Head of caudate nucleus (tissue), 42 donors: ENCODE data around the gene ZBTB38.

ENCODE experiments used
- DNase-seq, 42 donors: peaks; one replicate each; pipeline versions ENCODE4 v3.0.0 to v3.0.0-alpha.2; 2020 to 2021; ENCODE audit warnings: mixed read lengths in 7 of 42
- intact Hi-C: fragments of 100-400 bp; cut with DNase I; formaldehyde crosslinking; loops from one replicate; pipeline ENCODE4 v1.15.0; 2022

Gene ZBTB38, protein sequence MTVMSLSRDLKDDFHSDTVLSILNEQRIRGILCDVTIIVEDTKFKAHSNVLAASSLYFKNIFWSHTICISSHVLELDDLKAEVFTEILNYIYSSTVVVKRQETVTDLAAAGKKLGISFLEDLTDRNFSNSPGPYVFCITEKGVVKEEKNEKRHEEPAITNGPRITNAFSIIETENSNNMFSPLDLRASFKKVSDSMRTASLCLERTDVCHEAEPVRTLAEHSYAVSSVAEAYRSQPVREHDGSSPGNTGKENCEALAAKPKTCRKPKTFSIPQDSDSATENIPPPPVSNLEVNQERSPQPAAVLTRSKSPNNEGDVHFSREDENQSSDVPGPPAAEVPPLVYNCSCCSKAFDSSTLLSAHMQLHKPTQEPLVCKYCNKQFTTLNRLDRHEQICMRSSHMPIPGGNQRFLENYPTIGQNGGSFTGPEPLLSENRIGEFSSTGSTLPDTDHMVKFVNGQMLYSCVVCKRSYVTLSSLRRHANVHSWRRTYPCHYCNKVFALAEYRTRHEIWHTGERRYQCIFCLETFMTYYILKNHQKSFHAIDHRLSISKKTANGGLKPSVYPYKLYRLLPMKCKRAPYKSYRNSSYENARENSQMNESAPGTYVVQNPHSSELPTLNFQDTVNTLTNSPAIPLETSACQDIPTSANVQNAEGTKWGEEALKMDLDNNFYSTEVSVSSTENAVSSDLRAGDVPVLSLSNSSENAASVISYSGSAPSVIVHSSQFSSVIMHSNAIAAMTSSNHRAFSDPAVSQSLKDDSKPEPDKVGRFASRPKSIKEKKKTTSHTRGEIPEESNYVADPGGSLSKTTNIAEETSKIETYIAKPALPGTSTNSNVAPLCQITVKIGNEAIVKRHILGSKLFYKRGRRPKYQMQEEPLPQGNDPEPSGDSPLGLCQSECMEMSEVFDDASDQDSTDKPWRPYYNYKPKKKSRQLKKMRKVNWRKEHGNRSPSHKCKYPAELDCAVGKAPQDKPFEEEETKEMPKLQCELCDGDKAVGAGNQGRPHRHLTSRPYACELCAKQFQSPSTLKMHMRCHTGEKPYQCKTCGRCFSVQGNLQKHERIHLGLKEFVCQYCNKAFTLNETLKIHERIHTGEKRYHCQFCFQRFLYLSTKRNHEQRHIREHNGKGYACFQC (N-terminal part only)

DNA sequence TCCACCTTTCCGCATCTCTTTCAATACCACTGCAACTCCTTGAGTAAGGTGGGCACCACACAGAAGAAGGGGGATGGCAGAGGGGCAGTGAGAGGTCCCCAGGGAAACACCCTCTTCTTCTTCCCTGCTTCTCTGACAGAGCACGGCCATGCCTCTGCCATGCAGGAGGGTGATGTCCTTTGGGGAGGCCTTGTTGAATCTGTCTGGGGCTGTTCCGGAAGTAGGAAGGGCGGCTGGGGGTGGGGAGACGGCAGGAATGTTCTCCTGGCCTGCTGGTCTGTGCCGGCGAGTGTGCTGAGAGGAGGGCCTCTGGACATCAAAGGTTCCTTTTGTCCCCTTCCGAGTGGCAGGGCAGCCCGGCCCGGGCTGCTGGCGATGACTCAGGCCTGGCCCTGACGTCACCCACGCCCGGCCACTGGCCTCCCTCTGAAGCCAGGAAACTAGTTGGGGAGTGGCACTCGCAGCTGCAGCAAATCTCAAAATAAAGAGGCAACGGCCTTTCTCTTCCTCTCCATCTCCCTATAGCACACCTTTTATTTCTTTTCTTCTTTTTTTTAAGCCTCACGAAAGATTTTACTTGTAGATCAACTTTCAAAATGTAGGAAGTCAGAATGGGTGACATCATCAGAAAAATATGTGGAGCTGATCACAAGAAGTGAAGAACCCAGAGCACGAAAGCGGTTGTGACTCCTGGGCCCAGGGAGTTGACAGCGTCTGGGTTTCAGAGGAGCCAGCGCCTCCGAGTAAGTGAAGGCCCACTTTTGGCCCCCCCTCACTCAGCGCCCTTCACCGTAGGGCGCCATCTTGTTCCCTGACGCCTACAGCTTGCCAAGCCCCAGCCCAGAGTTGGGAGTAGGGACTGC is at the start of gene ZBTB38:
ZBTB38 (plus strand) TSS at position 443 of the 863 bp plus-strand sequence. CDS start 73,885 bp downstream, outside the sequence.
- intact Hi-C loops = loop anchor here (5.0 to 10.0 kb wide), 2 partner anchors 44 to 53 kb away; no protein-coding TSS in a partner anchor
- peak; percentile 79 to 97 (median 91) for DNase-seq

DNA sequence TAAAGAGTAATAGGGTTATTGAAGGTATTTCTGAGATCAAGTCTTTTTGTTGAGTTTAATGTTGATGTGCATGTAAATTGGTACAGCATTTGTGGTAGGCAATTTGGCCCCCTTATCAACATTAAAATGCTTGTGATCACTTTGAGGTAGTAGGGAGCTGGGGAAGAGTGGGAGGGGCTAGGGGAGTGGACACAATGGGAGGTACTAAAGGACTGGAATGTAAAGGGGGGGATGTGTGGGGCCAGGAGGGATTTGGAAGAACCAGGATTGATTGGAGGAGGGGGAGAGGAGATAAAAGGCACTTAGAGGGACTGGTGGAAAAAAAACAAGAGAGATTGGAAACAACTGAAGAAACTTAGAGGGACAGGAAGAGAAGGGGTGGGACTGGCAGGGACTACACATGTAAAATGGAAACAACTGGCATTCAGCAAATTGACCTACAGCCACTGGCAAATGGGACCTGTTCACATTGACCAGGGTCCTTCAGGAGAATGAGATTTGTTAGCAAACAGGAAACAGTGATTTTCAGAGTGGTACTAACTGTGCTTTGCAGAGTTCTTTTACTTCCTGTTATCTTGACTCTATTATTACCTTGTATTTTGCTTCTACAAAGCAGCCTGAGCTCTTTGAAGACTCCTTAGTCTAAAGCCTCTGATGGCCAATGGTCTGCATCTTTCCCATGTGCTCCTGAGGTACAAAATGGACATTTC is 47.8 kb upstream of the ZBTB38 start:
- DNase-seq = no peak
- intact Hi-C loops = no loop called here

DNA sequence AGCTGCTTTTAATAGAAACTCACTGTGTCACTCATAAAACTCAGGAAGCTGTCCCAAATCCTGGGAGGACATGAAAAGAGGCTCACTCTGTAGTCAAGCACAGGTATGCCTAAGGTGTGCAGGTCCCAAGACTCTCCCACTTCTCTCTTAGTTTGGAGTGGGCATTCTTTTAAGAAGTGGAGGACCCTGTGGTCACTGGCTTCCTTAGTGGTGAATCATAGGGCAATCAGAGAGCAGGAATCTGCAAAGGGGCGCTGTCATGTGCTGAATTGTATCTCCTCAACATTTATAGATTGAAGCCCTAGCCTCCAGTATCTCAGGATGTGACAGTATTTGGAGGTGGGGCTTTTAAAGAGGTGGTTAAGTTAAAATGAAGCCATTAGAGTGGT is 47.2 kb upstream of the ZBTB38 start:
- intact Hi-C loops = no loop called here
- DNase-seq = no peak

DNA sequence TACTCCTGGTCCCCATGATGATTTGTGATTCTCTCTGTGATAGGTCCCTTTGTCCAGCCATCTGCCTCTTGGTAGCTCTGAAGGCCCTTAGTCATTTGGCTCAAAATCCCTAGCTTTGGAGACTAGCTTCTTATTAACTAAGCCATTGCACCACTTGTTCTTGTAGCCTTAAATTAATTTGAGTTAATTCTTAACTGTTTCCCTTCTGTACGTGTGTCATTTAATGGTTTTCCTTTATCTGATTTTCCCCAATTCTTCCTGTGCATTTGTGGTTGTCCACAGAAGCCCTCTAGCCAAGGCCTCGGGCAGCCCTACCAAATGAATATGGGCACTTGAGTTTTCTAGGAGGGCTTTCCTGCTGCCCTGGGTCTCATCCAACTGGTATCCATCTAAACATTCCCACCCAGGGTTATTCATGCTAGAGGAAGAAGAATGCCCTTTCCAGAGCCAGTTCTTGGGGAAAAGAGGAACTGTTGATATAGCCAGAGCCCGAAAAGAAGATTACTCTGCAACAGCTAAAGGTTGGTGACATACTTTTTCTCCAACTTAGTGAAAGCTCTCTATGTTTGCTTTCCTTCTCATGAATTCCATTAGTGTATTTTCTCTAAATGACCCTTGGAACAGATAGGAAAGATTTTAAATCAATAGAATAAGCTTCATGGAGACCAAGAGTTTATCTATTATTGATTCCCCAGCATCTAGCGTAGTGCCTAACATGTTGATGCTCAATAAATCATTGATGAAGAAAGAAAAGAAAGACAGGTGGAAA is 44.2 kb upstream of the ZBTB38 start:
- no peak for DNase-seq
- intact Hi-C loops = no loop called here

DNA sequence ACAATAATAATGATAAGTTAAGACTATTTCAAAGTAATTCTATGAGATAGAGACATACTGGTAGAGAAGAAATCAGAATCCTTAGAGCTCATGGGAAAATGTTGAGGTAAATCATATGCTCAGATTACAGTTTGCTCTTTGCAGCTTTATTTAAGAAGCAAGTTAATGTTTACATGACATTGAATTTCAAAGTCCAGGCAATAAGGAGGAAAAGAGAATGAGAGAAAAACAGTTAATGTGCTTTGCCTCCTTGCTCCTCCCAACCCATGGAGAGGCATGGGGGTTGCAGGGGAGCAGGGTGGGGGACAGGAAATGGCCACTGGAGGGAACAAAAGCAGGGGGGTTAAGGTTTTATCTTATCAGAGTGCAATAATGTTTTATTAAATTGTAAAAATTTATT is 42.2 kb upstream of the ZBTB38 start:
- no peak for DNase-seq
- intact Hi-C loops = no loop called here

DNA sequence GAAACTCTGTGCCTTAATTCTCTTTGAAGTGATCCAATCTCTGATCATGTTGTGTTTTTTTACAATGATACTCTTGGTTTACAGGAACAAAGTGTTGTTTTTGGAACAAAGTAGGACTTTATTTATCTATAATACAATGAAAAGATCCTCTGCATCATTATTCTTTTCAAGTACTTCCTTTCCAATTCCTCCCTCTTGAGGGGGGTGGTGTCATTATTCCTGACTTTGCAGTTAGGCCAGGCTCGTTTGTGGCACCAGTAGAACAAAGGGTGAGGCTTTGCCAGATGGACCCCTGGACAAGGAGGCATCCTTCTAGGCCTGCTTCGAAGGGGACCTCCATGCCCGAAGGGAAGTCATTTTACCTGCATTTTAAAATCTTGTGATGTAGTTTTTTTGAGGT is 41.7 kb upstream of the ZBTB38 start:
- intact Hi-C loops = no loop called here
- no peak for DNase-seq

DNA sequence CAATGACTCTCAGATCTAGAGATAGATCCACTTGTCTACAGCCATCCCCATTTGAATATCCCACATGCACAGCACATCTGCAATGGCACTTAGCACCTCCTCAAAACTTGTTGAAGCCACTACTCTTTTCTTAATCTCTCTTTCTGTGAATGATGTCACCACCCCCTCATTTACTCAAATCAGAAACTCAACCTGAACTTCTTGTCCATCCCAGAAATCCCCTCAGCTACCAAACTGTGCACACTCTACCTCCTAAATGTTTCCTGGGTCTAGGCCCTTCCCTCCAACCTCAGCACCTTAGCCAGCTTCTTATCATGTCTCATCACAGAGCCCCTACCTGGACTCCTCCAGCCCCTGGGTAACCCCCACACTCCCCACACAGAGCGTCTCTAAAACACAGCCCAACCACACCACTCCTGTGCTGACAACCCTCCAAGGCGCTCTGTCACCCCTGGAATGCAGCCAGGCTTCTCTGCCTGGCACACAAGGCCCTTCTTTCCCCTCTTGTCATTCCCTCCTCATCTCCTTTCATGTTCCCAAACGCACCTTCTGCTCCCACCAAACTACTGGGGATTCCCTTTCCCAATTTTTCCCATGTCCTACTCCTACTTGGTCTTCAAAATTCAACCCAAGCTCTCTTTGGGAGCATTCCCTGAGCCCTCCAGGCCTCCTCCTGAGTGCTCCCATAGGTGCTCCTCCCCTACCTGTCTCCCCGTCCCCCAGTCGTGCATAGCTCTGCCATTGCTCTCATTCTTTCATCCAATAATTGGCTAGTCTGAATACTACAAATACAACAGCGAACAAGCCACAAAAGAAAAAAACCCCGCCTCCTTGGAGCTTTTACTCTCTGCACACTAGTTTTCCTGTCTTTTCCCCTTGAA is 39.8 kb upstream of the ZBTB38 start:
- no peak for DNase-seq
- intact Hi-C loops = no loop called here

DNA sequence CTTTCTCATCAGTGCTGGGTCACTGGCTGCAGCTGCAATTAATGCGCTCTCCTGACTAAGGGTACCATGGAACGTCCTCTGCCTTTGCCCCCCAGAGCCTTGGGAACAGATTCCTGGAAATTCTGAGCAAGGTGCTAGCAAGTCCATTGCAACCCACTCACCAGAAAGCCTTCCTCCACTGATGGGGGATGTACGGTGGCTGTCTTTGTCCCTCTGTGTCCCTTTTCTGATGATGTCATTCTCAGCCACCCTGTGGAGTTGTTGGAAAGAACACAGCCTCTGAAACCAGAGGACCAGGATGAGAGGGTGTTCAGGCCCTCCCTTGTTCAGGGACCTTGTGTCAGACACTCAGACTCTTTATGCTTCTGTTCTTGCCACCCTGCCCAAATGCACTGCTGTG is 38.1 kb upstream of the ZBTB38 start:
- no peak for DNase-seq
- intact Hi-C loops = no loop called here

DNA sequence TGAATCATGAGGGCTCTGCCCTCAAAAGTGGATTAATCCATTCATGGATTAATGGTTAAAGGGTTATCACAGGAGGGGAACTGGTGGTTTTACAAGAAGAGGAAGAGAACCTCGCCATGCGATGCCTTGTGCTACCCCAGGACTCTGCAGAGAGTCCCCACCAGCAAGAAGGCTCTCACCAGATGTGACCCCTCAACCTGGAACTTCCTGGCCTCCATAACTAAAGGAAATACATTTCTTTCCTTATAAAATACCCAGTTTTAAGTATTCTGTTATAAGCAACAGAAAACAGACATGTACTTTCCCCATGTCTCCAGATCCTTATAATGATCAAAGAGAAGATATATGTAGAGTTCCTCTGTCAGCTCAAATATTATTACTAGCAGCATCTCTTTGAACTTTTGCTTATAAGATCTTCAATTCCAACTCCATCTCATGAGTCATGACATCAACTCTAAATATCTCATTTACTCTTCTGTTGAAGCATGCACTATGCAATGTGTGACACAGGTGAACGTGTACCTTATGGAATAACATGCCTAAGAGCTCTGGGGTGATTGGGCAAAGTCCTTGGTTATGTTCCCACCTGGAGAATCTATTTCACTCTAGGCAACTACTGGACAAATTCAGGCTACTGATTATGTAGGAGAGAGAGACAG is 37.5 kb upstream of the ZBTB38 start:
- no peak for DNase-seq
- intact Hi-C loops = no loop called here

DNA sequence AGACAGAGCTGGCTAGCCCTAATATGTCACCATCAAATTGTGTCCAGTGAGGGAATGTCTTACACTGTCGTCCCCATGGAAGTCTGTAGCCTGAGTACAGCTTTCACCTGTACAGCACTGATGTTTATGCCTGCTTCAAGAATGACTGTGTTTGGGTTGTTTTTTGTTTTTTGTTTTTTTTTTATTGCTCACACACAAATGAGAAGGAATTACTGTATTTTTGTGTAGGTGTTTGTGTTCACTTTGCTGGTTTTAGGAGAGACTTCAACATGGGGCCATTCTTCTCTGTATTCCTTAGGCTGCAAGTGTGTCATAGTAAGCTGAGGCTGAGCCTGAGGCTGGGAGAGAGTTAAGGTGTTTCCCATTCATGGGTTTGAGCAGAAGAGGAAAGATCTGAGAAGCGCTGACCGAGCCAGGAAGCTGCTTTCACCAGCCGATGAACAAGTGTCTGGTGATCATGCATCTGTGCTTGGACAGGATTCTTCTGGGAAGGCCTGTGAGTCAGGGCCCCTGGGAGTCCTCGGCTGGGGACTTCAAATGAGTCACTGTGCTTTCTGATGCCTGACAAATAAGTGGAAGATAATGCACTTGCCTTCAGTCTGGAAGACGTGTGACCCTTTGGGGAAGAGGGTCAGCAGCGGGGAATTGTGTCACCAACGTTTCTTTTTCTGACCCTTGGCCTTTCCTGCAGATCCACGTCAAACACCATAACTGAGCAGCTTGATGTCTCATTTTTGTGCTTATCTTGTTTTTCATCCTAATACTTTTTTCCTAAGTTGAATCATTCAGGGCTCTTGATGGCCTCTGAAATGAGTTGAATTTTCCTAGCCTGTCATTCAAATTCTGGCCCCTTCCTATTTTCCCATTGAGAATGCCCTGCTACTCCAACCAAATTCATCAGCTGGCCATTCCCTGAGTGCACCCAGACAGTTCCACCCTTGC is 36.7 kb upstream of the ZBTB38 start:
- DNase-seq = peak in 2 of 42 donors; percentile 17 to 22

DNA sequence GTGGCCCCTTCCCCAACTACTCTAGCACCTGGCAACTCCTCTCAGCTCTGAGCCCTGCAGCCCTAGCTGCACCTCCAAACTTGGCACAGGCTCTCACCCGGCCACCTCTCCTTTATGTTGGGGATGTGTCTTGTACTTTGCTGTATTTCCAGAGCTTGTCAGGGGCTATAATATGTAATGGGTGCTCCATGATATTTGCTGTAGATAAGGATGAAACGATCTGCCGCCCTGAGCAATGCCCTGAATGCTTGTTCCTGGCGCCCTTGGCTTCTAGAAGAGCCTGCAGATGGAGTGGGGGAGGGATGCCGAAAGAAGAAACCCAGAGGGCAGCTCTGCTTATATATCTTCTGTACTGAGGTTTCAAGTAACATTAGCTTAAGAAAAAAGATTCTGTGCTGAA is 35.9 kb upstream of the ZBTB38 start:
- intact Hi-C loops = no loop called here
- no peak for DNase-seq

More for the DNA sequence above, 36.7 kb upstream of the ZBTB38 start:
- intact Hi-C loops = no loop called here

DNA sequence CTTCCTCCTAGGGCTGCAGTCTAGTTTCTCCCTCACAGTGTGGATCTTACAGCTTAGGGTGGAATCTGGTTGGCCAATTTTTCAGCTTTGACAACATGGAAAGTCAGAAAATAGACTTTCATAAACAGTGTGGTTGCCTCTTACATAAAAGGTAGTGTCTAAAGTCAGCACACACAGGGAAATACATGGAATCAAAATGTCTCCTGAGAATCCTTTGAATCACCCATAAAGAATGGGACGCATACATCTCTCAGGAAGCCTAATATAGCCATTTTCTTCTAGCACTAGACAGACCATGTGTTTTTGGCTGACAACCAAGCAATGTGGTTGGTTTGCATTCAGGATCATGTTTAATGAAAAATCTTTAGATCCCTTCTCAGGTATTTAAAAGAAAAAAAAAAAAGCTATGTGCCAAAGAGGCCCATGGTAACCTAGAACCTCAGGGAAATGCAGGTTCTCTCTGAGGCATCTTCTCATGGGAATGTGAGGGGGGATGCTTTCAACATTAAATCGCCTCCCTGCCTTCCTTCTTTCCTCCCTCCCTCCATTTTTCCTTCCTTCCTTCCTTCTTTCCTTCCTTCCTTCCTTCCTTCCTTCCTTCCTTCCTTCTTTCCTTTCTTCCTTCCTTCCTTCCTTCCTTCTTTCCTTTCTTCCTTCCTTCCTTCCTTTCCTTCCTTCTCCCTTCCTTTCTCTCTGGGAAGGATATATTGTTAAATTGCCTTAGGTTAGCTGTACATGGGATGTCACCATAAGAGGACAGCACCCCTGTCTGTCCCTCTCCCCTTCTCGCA is 34.3 kb upstream of the ZBTB38 start:
- DNase-seq = no peak
- intact Hi-C loops = no loop called here

DNA sequence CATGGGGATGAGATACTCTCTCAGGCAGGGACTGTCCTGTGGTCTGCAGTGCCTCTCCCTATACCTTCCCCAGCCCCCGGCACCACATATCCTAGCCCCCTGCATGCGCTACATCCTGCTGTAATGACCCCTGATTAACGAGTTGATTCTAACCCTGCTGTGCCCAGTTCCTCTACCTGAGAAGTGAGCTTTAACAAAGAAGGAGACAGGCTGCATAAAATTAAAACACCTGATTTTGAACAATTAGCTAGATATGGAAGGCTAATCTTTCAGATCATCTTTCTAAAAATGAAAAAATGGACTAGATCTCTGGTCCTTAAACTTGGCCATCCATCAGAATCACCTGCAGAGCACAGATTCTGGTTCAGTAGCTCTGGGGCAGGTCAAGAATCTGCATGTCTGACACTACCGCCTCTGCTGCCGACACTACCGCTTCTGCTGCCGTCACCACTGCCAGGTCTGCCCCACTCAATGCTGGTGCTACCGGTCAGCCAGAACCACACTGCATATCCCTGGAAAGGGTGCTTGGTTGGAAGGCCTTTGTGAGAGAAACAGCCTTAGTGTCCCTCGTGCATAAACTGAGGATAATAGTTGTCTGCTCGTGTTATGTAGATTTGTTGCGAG is 33.6 kb upstream of the ZBTB38 start:
- no peak for DNase-seq
- intact Hi-C loops = no loop called here
